ENCODE data around the gene MCTP1. TPM values are rescaled to one million over a fixed set of nuclear protein-coding genes. Genes with fewer than 3 reads are reported as not detected.

The MCTP1 gene
- total and polyA plus RNA-seq, 2 donors from 2014 or later, result 1.4 to 19.3 TPM

DNA sequence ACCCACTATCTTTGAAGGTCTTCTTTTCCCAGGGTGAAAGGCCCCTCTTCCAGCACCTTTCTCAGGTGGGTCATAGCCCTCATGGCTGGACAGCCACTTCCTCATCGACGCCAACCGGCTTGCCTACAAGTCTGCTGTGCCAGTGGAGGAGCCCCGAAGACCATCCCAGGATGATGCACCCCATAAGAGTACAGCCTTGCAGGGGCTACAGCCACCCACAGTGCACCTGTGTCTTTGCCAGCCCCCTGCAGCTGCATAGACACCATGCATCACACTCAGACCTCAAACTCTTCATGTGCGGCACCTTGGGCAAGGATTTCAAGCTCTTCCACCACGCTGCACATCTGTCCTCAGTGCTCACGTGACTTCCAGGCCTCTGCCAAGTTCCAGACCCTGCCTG is 493.1 kb downstream of the MCTP1 start:
- intact Hi-C loops (cut with DNase I), result no loop called here
- Histone ChIP-seq H3K27ac (ENCODE audit: low read depth in 2 of 2, low read length in 2 of 2) (no peak overlapping the region), H3K4me1 (ENCODE audit: control insufficient read depth in 2 of 3, insufficient read depth in 2 of 3, low read depth in 1 of 3, low read length in 3 of 3) (no peaks in the 10 kb centered on the region), H3K4me3 (ENCODE audit: low read length in 3 of 3) (no peak overlapping the region), H3K9ac (ENCODE audit: low read length in 3 of 3) (no peak overlapping the region), H3K36me3 (ENCODE audit: control insufficient read depth in 2 of 3, insufficient read depth in 3 of 3, low read length in 3 of 3) (no peaks in the 10 kb centered on the region), H3K9me3 (ENCODE audit: control insufficient read depth in 2 of 3, insufficient read depth in 1 of 3, low read length in 3 of 3) (no peaks in the 10 kb centered on the region), H3K27me3 (ENCODE audit: control insufficient read depth, insufficient read depth, low read length) (no peaks in the 10 kb centered on the region)
- DNase-seq, result peak in 1 of 5 donors; percentile 39
- TF ChIP-seq, protein P1, sequence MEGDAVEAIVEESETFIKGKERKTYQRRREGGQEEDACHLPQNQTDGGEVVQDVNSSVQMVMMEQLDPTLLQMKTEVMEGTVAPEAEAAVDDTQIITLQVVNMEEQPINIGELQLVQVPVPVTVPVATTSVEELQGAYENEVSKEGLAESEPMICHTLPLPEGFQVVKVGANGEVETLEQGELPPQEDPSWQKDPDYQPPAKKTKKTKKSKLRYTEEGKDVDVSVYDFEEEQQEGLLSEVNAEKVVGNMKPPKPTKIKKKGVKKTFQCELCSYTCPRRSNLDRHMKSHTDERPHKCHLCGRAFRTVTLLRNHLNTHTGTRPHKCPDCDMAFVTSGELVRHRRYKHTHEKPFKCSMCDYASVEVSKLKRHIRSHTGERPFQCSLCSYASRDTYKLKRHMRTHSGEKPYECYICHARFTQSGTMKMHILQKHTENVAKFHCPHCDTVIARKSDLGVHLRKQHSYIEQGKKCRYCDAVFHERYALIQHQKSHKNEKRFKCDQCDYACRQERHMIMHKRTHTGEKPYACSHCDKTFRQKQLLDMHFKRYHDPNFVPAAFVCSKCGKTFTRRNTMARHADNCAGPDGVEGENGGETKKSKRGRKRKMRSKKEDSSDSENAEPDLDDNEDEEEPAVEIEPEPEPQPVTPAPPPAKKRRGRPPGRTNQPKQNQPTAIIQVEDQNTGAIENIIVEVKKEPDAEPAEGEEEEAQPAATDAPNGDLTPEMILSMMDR (IDR thresholded peaks at IDR 0.05; ENCODE audit: borderline replicate concordance, extremely low read depth, insufficient read depth), result no peak
- FAIRE-seq, result no peak

GRCh38 chr5:94788527-94788926 is 496.4 kb downstream of the MCTP1 start:
- intact Hi-C loops (cut with DNase I), result no loop called here
- no peak overlapping the region for H3K4me3 ChIP-seq (ENCODE audit: low read length in 3 of 3)
- FAIRE-seq, result no peak

DNA sequence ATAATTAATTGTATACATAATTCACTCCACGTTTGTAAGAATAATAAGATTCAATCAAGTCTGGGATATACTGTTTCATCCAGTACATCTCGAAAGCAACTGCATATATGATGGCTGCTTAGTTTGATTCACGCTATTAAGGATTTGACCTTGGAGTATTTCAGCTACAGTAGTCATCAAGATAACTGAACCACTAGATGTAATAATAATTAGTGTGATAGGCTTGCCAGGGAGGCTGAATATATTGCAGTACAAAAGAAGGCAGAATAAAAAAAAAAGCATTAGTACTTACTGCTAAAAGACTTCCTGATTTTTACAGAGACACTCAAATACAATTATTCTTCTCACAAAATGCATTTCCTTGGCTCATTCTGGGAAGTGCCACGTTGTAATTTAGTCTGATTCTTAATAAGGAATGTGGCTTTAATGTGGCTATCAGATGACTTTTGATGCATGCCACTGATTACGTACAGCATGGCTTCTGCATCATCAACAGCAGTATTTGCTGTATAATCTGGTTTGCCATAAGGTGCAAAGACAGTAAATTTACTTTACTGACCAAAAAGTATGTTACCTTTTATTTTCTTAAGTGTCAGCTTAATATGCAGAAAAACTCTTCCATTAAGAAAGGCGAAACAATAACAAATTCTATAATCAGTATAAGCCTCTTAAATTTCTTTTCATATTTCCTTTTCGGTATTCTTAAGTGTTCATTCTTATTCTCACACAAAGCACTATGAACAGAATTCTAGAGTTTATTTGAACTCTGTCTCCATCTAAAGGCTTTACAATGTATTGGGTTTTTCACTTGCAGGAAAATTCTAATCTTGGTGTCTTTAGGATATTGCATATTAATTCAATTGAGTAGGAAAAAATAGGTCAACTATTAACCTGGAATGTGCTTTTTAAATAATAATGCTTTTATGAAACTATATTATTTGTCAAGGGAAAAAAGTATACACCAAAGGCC is 500.1 kb downstream of the MCTP1 start:
- no peak overlapping the region for H3K4me3 ChIP-seq (ENCODE audit: low read length in 3 of 3)
- no peaks in the 10 kb centered on the region for H3K27me3 ChIP-seq (ENCODE audit: control insufficient read depth, insufficient read depth, low read length)
- no peaks in the 10 kb centered on the region for H3K4me1 ChIP-seq (ENCODE audit: control insufficient read depth in 2 of 3, insufficient read depth in 2 of 3, low read depth in 1 of 3, low read length in 3 of 3)
- TF ChIP-seq, protein P1 (IDR thresholded peaks at IDR 0.05; ENCODE audit: borderline replicate concordance, extremely low read depth, insufficient read depth), result no peak
- no peak overlapping the region for H3K9ac ChIP-seq (ENCODE audit: low read length in 3 of 3)
- DNase-seq (peak in 2 of 5 donors; percentile 49 to 62), FAIRE-seq (no peak)
- H3K27ac ChIP-seq (ENCODE audit: low read depth in 2 of 2, low read length in 2 of 2), result no peak overlapping the region
- intact Hi-C loops (cut with DNase I), result no loop called here
- H3K9me3 ChIP-seq (ENCODE audit: control insufficient read depth in 2 of 3, insufficient read depth in 1 of 3, low read length in 3 of 3), result no peaks in the 10 kb centered on the region
- H3K36me3 ChIP-seq (ENCODE audit: control insufficient read depth in 2 of 3, insufficient read depth in 3 of 3, low read length in 3 of 3), result no peaks in the 10 kb centered on the region

More at GRCh38 chr5:94788527-94788926, 496.4 kb downstream of the MCTP1 start:
- TF ChIP-seq, protein P1 (IDR thresholded peaks at IDR 0.05; ENCODE audit: borderline replicate concordance, extremely low read depth, insufficient read depth), result no peak
- no peaks in the 10 kb centered on the region for H3K27me3 ChIP-seq (ENCODE audit: control insufficient read depth, insufficient read depth, low read length)
- no peaks in the 10 kb centered on the region for H3K4me1 ChIP-seq (ENCODE audit: control insufficient read depth in 2 of 3, insufficient read depth in 2 of 3, low read depth in 1 of 3, low read length in 3 of 3)
- no peaks in the 10 kb centered on the region for H3K36me3 ChIP-seq (ENCODE audit: control insufficient read depth in 2 of 3, insufficient read depth in 3 of 3, low read length in 3 of 3)
- H3K9me3 ChIP-seq (ENCODE audit: control insufficient read depth in 2 of 3, insufficient read depth in 1 of 3, low read length in 3 of 3), result no peaks in the 10 kb centered on the region
- no peak overlapping the region for H3K9ac ChIP-seq (ENCODE audit: low read length in 3 of 3)
- no peak overlapping the region for H3K27ac ChIP-seq (ENCODE audit: low read depth in 2 of 2, low read length in 2 of 2)
- DNase-seq, result no peak

Data from kidney (tissue), 14 donors.